BJ (cell line): Measurements from ENCODE around the gene TCF4. TPM values are rescaled to one million over a fixed set of nuclear protein-coding genes. Genes with fewer than 3 reads are reported as not detected.

Experiments
- CTCF ChIA-PET: fragments of 350-600 bp; formaldehyde crosslinking; extraction: SDS; loops from one replicate; lab custom pipeline; 2021; ENCODE audit warnings: antibody characterized with exemption, inconsistent platforms; lab: Yijun Ruan, JAX
- POLR2A ChIA-PET: fragments of 300-600 bp; sonication (Branson Sonifier 250); formaldehyde crosslinking; extraction: SDS; loops from one replicate; lab custom pipeline; 2021; ENCODE audit warnings: antibody characterized with exemption; lab: Charles Lee
- DNase-seq: peaks from one replicate; pipeline ENCODE4 v3.0.0-alpha.2; 2011; ENCODE audit warnings: low read depth
- H3K27me3 ChIP-seq: 2 replicates; pipeline ENCODE4 v1.6.0; 2011; ENCODE audit warnings: low read length; ENCODE audit not compliant: control insufficient read depth, insufficient read depth
- H3K36me3 ChIP-seq: 2 replicates; pipeline ENCODE4 v1.5.1; 2011; ENCODE audit warnings: low read length; ENCODE audit not compliant: control insufficient read depth, insufficient read depth
- H3K4me3 ChIP-seq: 2 replicates; pipeline ENCODE4 v1.5.1; 2011; ENCODE audit warnings: low read depth, mild to moderate bottlenecking, control low read depth, low read length
- polyA plus RNA-seq: library from polyadenylated mRNA; depleted of rRNA; stranded (reverse); fragments of >200 nt; gene quantifications from 2 replicates; pipeline ENCODE4 v1.2.3, GENCODE V29; 2011
- TF ChIP-seq, protein P1 (sequence below): IDR thresholded peaks from 2 replicates; pipeline ENCODE4 v1.5.1; 2011; ENCODE audit warnings: low read depth, mild to moderate bottlenecking, control low read depth, inconsistent platforms, low read length, moderate library complexity; ENCODE audit not compliant: insufficient read depth

The TCF4 gene
- polyA plus RNA-seq, 1 experiment = 65.8 TPM

DNA sequence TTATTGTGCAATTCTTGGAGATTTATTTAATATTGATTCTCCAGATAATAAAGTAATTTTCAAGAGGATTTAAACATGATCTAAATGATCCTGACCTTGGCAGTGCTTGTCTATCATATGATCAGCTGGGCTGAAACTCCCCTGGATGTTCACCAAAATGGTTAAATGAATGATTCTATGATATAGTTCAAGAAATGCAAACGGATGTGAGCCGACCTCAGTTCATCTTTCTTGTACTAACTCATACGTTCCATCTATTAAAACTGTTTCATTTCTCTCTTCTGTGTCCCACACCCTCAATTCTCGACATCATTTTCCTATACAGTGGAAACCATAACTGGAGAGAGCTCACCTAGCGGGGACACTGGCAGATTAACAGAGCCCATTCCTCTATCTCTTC, 347.0 kb downstream of the TCF4 start:
- ChIA-PET CTCF (no interaction called here), POLR2A (no interaction called here)
- TF ChIP-seq, protein P1, sequence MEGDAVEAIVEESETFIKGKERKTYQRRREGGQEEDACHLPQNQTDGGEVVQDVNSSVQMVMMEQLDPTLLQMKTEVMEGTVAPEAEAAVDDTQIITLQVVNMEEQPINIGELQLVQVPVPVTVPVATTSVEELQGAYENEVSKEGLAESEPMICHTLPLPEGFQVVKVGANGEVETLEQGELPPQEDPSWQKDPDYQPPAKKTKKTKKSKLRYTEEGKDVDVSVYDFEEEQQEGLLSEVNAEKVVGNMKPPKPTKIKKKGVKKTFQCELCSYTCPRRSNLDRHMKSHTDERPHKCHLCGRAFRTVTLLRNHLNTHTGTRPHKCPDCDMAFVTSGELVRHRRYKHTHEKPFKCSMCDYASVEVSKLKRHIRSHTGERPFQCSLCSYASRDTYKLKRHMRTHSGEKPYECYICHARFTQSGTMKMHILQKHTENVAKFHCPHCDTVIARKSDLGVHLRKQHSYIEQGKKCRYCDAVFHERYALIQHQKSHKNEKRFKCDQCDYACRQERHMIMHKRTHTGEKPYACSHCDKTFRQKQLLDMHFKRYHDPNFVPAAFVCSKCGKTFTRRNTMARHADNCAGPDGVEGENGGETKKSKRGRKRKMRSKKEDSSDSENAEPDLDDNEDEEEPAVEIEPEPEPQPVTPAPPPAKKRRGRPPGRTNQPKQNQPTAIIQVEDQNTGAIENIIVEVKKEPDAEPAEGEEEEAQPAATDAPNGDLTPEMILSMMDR = no peak
- no peak for DNase-seq
- H3K4me3 ChIP-seq = no peak overlapping the region
- H3K27me3 ChIP-seq = no peaks in the 10 kb centered on the region
- H3K36me3 ChIP-seq = no peaks in the 10 kb centered on the region

DNA sequence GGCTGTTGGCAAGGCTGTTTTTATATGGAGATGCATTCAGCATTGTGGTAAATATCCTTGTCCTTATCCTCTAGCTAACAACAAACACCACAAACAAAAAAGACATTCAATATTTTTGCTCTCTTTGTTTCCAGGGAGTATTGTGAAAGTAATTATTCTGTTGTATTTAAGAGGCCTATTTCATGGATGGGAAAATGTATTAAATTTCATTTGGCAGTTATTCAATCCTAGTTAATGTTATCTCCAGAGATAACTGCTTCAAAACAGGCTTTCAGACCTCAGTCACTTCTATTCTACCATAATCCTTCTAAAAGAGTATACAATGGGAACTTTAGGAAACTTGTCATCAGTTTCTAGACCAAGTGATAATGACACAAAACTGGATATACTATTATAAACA, 348.3 kb downstream of the TCF4 start:
- no peak for DNase-seq
- Histone ChIP-seq H3K4me3 (no peak overlapping the region), H3K36me3 (no peaks in the 10 kb centered on the region), H3K27me3 (no peaks in the 10 kb centered on the region)
- POLR2A ChIA-PET = no interaction called here
- TF ChIP-seq, protein P1 = no peak
- CTCF ChIA-PET = no interaction called here

DNA sequence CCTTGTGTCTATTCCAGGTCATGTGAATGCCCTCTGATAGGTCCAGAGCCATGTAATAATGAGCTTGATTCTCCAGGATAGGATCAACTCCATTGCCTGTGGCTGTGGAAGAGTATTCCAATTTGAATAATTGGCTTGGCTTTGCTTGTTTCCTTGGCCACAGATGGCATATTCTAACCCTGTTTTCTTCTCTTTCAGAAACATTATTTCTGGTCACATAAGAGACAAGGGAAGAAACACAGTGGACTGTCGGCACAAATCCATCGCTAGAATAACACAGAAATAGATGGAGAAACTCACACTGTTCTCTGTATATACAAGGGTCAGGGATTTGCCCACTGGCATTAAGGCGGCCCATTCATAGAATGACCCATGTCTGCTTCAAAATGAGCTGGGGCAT, 350.3 kb downstream of the TCF4 start:
- POLR2A ChIA-PET = no interaction called here
- no peak overlapping the region for H3K4me3 ChIP-seq
- H3K27me3 ChIP-seq = no peaks in the 10 kb centered on the region
- CTCF ChIA-PET = interaction anchor here (0.7 to 1.7 kb wide), 2 partner anchors 80 to 88 kb away, joined by 3 to 5 read pairs; no protein-coding TSS in a partner anchor
- TF ChIP-seq, protein P1 = no peak
- no peaks in the 10 kb centered on the region for H3K36me3 ChIP-seq
- no peak for DNase-seq

DNA sequence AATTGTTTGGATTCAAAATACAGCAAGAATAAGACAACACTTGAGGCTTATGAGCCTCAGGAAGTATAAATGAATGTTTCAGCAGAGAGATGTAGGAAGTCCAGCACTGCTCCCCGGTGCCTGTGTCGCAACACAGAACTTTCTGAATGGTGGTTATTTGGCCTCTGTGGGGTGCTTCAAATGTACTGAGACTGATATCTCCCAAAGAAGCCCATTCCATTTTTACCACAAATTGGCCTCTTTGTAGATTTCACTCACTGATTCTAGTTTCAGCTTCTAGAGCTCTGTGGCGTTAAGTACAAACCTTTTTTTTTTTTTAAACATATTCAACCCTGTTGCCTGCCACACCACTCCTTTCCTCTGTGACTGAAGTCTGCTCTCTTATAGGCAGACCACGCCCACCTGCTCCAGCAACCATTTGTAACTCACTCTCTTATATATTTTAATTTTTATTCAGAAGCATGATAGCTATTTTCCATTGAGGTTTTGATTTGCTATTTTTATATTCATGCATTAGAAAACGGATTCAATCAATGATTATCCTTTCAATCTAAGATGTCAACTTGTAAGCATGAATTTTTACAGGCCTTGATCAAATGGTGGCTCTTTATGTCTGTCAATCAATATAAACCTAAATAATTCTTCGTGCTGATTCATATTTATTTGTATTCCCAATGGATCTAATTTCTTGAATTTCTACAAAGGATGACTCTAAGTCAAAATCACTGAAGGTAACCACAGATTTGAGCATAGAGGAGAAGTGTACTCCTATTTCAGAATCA, 351.7 kb downstream of the TCF4 start:
- POLR2A ChIA-PET = no interaction called here
- CTCF ChIA-PET = interaction anchor here (0.6 to 0.7 kb wide), 3 partner anchors 28 to 1339 kb away, joined by 3 read pairs; no protein-coding TSS in a partner anchor
- no peaks in the 10 kb centered on the region for H3K27me3 ChIP-seq
- DNase-seq = no peak
- no peak overlapping the region for H3K4me3 ChIP-seq
- H3K36me3 ChIP-seq = peaks cover 2% of the 10 kb centered on the region; the same call in 1 of the 2 replicates
- TF ChIP-seq, protein P1 = no peak

DNA sequence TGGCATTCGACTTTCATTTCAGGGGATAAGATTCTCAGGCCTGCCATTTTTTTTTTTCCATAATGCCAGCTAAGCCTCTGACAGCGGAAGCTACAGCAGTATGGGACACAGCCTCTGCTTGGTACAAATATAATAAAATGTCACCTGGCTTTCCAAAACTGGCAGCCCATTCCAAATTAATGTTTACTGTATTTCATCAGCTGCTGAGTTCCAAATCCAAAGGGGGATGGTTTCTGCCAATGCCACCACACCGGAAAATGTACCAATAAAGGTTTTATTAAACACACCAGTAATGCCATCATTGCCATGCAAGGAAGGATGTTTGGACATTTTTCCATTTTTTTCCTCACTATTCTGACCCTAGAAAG, 352.9 kb downstream of the TCF4 start:
- no peaks in the 10 kb centered on the region for H3K27me3 ChIP-seq
- no peak overlapping the region for H3K4me3 ChIP-seq
- TF ChIP-seq, protein P1 = no peak
- DNase-seq = no peak
- peaks cover 2% of the 10 kb centered on the region; the same call in 1 of the 2 replicates for H3K36me3 ChIP-seq
- ChIA-PET CTCF (interaction anchor here (0.5 to 3.1 kb wide), 56 partner anchors 10 to 1341 kb away, joined by 3 to 16 read pairs (median 5); no protein-coding TSS in a partner anchor), POLR2A (interaction anchor here (0.7 kb wide), 1 partner anchor 165 kb away, joined by 4 read pairs; no protein-coding TSS in a partner anchor)
